CD4-positive, alpha-beta T cell treated with Interleukin-17A for 4 hours (primary cell): ENCODE data around the gene MTX1.
"Not testable (repeated sequence)": the region's sequence is repeated elsewhere in the genome, so short reads cannot be mapped to it uniquely, and the experiment has no call there.

ENCODE experiments used
- DNase-seq: peaks from one replicate; pipeline ENCODE4 v3.0.0-alpha.2; 2020; ENCODE audit warnings: mixed read lengths

Gene MTX1

GRCh38 chr1:155189926-155190325 is 18.6 kb upstream of the MTX1 start:
- DNase-seq = not testable (repeated sequence)

GRCh38 chr1:155191904-155192303 is 16.6 kb upstream of the MTX1 start:
- DNase-seq = no peak

- DNase-seq = peak; percentile 58
Observed at GRCh38 chr1:155192346-155193274, 15.9 kb upstream of the MTX1 start.

- peak; percentile 79 for DNase-seq
Observed at GRCh38 chr1:155193275-155193990, 15.1 kb upstream of the MTX1 start.

- DNase-seq = not testable (repeated sequence)
Observed at GRCh38 chr1:155193991-155194240, 14.6 kb upstream of the MTX1 start.

- no peak for DNase-seq
Observed at GRCh38 chr1:155195201-155196102, 13.0 kb upstream of the MTX1 start.

- DNase-seq = no peak
Observed at GRCh38 chr1:155196103-155196892, 12.2 kb upstream of the MTX1 start.

GRCh38 chr1:155196893-155197638 is 11.4 kb upstream of the MTX1 start:
- no peak for DNase-seq

GRCh38 chr1:155197901-155198546 is 10.5 kb upstream of the MTX1 start:
- DNase-seq = no peak

- DNase-seq = no peak
Observed at GRCh38 chr1:155198547-155198906, 10.0 kb upstream of the MTX1 start.

GRCh38 chr1:155199792-155200191 is 8.7 kb upstream of the MTX1 start:
- DNase-seq = no peak

- DNase-seq = no peak
Observed at GRCh38 chr1:155200920-155201319, 7.6 kb upstream of the MTX1 start.

- no peak for DNase-seq
Observed at GRCh38 chr1:155202198-155202597, 6.3 kb upstream of the MTX1 start.

- DNase-seq = no peak
Observed at GRCh38 chr1:155202731-155203515, 5.6 kb upstream of the MTX1 start.

- no peak for DNase-seq
Observed at GRCh38 chr1:155205035-155205434, 3.5 kb upstream of the MTX1 start.

GRCh38 chr1:155205969-155206593 is 2.4 kb upstream of the MTX1 start:
- DNase-seq = no peak

GRCh38 chr1:155206891-155207805 is 1.3 kb upstream of the MTX1 start:
- peak; percentile 94 for DNase-seq

GRCh38 chr1:155207806-155208540 is 522 bp upstream of the MTX1 start, which contains the start of gene THBS3:
THBS3 (minus strand) TSS chr1:155207897; CDS start chr1:155207876, 21 bp downstream.
- DNase-seq = no peak
